SK-N-MC (cell line): ENCODE measurements around the gene RHEB.

ENCODE experiments used
- DNase-seq: peaks from one replicate; pipeline ENCODE4 v3.0.0-alpha.2; 2011; ENCODE audit warnings: low read depth, low spot score
- H3K27ac ChIP-seq: fragments of 200-600 bp; sonication (generic); 2 replicates; pipeline ENCODE4 v1.5.1; 2016; ENCODE audit warnings: mixed run types
- H3K36me3 ChIP-seq: fragments of 200-600 bp; sonication (generic); 2 replicates; pipeline ENCODE4 v1.6.1; 2017; ENCODE audit warnings: antibody characterized with exemption, low read length, mixed read lengths; ENCODE audit not compliant: insufficient read depth
- H3K4me3 ChIP-seq: fragments of 200-600 bp; sonication (generic); 2 replicates; pipeline ENCODE4 v1.5.1; 2016
- H3K9ac ChIP-seq: fragments of 200-600 bp; sonication (generic); 2 replicates; pipeline ENCODE4 v1.8.0; 2017; ENCODE audit warnings: mixed run types, mixed read lengths; ENCODE audit not compliant: insufficient read length
- H3K9me3 ChIP-seq: fragments of 200-600 bp; sonication (generic); 2 replicates; pipeline ENCODE4 v1.6.1; 2017; ENCODE audit warnings: low read depth, mild to moderate bottlenecking, antibody characterized with exemption, low read length, moderate library complexity, mixed read lengths
- EZH2 ChIP-seq: fragments of 200-600 bp; sonication (generic); IDR thresholded peaks from one replicate; pipeline ENCODE4 v1.6.1; 2017; ENCODE audit warnings: antibody characterized with exemption
- FOXP2 ChIP-seq: optimal IDR thresholded peaks from 2 replicates; pipeline ENCODE3; 2011; ENCODE audit warnings: mild to moderate bottlenecking, moderate library complexity; ENCODE audit not compliant: insufficient read depth; ENCODE audit errors: extremely low read length, control extremely low read depth
- POLR2AphosphoS5 ChIP-seq: IDR thresholded peaks from 2 replicates; pipeline ENCODE4 v1.6.1; 2012; ENCODE audit warnings: mild to moderate bottlenecking, low read depth, low read length, borderline replicate concordance

RHEB gene, protein sequence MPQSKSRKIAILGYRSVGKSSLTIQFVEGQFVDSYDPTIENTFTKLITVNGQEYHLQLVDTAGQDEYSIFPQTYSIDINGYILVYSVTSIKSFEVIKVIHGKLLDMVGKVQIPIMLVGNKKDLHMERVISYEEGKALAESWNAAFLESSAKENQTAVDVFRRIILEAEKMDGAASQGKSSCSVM

DNA sequence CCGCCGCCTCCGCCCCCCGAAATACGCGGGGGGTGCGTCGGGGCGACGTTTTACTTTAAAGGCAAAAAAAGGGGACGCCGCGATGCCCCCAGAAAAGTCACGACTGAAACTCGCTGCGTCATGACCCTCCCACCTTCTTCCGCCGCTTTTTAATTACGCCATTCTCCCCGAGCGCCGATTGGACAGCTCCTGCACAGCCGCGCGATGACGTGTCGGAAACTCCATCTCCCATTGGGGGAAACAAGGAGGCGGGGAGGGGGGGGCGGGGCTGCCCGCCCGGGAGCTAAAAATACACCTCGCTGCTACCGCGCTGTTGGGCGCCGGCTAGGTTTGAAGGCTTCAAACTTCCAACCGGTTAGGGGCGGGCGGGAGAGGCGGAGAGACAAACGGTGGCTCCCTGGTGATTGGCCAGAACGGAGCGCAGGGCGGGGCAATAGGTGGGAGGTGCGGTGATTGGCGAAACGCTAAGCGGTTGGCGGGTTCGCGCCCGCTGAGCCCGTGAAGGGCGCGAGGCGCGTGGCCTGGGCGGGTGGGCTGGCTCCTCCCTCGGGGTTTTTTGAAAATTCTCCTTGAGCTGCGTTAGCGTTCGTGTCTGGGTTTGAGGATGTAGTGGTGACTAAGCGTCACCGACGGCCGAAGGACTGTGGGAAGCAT is at the start of gene RHEB:
RHEB (minus strand) TSS at position 131 of the 654 bp plus-strand sequence. CDS start 384 bp downstream, outside the sequence.
- TF ChIP-seq EZH2 = no peak
- peak; percentile 30; the same call in 1 of the 2 replicates for TF ChIP-seq POLR2AphosphoS5
- H3K9ac ChIP-seq = peak within 1 kb of the TSS; percentile 89
- DNase-seq = peak; percentile 96
- peaks cover 13% of the 10 kb centered on the region; the same call in 1 of the 2 replicates for H3K9me3 ChIP-seq
- peak within 1 kb of the TSS; percentile 84 for H3K4me3 ChIP-seq
- peaks cover 19% of the 10 kb centered on the region for H3K36me3 ChIP-seq
- H3K27ac ChIP-seq = peak within 1 kb of the TSS; percentile 95

DNA sequence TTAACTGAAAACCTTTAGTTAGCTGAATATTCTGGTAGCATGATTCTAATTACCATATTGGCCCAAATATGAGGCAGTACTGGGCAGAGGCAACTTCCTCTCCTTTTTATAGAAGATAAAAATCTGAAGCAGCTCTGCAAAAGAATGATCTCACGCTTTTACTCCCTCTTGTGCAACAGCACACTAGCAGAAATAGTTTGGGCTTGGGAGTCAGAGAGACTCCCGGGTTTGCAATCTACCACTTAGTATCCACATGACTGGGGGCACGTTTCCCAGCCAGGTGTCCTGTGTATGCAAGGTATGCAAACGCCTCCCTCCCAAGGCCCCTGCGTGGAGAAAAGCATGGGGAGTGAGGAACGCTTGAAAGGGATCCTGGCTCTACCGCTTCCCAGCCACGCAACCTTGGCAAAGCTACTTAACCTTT is 47.2 kb upstream of the RHEB start:
- H3K9me3 ChIP-seq = no peaks in the 10 kb centered on the region
- no peak overlapping the region for H3K27ac ChIP-seq
- TF ChIP-seq POLR2AphosphoS5 (no peak), FOXP2 (no peak), EZH2 (no peak)
- H3K4me3 ChIP-seq = no peak overlapping the region
- peaks cover 9% of the 10 kb centered on the region; the same call in 1 of the 2 replicates for H3K36me3 ChIP-seq
- DNase-seq = peak; percentile 16
- H3K9ac ChIP-seq = peak overlapping the region; percentile 1

DNA sequence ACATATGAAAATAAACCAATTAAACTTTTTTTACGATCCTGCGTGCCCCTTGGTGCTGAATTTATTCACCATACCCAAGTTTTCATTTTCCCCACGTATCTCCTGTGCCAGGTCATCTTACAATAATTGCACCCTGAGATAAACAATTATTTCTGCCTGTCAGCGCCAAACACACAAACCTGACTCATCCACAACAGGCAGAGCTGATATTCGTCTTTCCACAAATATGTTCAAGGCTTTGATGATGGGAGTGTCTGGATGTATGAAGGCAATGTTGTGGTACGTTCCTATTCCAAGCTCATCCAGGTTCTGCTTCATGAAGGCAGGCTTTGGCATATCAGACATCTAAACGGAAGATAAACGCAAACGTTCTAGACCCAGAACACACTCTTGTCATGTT is 45.8 kb upstream of the RHEB start:
- H3K9me3 ChIP-seq = no peaks in the 10 kb centered on the region
- no peak overlapping the region for H3K9ac ChIP-seq
- no peak overlapping the region for H3K27ac ChIP-seq
- no peak overlapping the region for H3K4me3 ChIP-seq
- no peak for DNase-seq
- no peak for TF ChIP-seq EZH2
- TF ChIP-seq FOXP2 = no peak
- no peak for TF ChIP-seq POLR2AphosphoS5
- peaks cover 9% of the 10 kb centered on the region; the same call in 1 of the 2 replicates for H3K36me3 ChIP-seq

DNA sequence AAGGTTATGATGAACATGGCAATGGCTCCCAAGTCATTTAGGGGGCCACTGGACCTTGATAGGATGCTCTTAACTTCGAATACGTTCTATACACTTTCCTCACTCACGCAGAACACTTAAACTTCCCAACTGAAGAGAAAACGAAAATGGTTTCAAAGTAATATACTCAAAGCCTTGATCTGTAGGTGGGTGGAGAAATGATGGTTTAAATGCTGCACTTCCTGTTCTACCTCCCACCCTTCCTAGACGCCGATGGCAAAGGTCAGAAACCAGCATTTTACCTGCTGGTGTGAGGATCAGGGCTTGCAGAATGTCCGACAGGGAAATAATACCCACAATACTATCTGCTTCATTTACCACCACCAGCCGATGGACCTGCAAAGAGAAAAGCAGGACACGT is 40.5 kb upstream of the RHEB start:
- H3K27ac ChIP-seq = no peak overlapping the region
- no peaks in the 10 kb centered on the region for H3K9me3 ChIP-seq
- no peak for DNase-seq
- no peak overlapping the region for H3K9ac ChIP-seq
- H3K36me3 ChIP-seq = peaks cover 15% of the 10 kb centered on the region; the same call in 1 of the 2 replicates
- TF ChIP-seq FOXP2 (no peak), EZH2 (no peak), POLR2AphosphoS5 (no peak)
- no peak overlapping the region for H3K4me3 ChIP-seq

DNA sequence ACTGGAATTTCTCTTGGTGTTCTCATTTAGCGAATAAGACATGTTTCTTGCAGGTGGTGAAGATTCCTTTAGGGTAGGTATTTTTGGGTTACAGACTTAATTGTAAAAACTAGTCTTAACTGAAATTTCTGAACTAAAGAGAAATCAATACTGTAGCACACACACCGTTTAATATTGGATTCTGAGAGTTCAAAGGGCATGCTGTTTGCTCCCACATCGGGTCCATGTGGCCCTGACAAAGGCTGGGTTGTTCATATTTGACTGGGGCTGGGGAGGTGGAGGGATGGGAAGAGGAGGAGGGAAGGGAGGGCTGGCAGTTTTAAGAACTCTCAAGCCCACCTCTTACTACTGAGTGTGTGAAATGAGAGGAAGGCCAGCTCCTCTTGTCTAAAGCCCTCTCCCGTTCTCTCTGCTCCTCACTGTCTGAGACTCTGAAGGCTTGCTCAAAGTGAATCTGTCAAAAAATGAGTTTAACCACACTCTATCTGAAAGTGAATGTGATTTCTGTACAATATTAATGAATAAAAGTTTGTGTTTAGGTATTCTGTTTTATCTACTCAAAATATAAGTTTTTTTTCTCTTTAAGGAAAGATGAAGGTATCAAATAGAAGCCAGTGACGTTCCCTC is 40.0 kb upstream of the RHEB start:
- no peak for DNase-seq
- Histone ChIP-seq H3K27ac (no peak overlapping the region), H3K36me3 (peaks cover 15% of the 10 kb centered on the region; the same call in 1 of the 2 replicates), H3K4me3 (no peak overlapping the region), H3K9ac (no peak overlapping the region), H3K9me3 (no peaks in the 10 kb centered on the region)
- TF ChIP-seq FOXP2 = no peak
- no peak for TF ChIP-seq EZH2
- no peak for TF ChIP-seq POLR2AphosphoS5

DNA sequence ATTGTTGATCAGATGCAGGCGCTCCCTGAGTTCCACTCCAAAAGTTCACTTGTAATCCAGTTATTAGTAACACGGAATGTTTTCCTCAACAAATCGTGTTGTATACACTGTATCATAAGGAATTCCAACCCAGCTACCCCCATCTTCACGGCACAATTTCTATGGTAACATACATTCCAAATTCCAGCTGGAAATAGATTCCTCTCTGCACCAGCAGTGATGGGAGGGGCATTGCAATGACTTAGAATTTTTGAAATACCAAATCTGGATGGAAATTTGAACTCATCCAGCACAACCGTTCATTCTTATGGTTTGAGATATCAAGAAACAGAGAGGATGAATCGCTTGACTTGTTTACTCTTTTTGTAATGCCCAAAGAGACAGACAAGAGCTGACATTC is 38.9 kb upstream of the RHEB start:
- H3K9ac ChIP-seq = no peak overlapping the region
- no peak overlapping the region for H3K4me3 ChIP-seq
- H3K36me3 ChIP-seq = peaks cover 7% of the 10 kb centered on the region; the same call in 1 of the 2 replicates
- H3K9me3 ChIP-seq = no peaks in the 10 kb centered on the region
- DNase-seq = no peak
- H3K27ac ChIP-seq = no peak overlapping the region
- no peak for TF ChIP-seq FOXP2
- TF ChIP-seq POLR2AphosphoS5 = no peak
- TF ChIP-seq EZH2 = no peak

DNA sequence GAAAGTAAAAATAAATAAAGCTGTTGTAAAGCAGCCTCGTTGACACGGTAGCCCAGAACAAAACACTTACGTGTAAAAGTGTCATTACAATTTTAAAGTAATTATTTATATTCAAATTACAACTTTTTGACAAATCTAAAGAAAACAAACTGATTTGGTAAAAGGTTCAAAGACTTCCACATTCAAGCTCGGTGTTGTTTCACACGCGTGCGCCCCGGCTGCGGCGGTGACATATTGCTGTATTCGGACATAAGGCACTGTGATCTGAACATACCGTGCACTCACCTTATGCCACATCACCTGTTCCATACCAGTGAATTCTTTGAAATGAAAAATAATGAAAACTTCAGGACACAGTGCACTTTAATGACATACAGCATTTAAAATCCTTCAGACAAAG is 36.9 kb upstream of the RHEB start:
- TF ChIP-seq POLR2AphosphoS5 (no peak), FOXP2 (no peak), EZH2 (no peak)
- Histone ChIP-seq H3K9me3 (no peaks in the 10 kb centered on the region), H3K4me3 (no peak overlapping the region), H3K36me3 (peaks cover 5% of the 10 kb centered on the region; the same call in 1 of the 2 replicates), H3K9ac (no peak overlapping the region), H3K27ac (no peak overlapping the region)
- no peak for DNase-seq

DNA sequence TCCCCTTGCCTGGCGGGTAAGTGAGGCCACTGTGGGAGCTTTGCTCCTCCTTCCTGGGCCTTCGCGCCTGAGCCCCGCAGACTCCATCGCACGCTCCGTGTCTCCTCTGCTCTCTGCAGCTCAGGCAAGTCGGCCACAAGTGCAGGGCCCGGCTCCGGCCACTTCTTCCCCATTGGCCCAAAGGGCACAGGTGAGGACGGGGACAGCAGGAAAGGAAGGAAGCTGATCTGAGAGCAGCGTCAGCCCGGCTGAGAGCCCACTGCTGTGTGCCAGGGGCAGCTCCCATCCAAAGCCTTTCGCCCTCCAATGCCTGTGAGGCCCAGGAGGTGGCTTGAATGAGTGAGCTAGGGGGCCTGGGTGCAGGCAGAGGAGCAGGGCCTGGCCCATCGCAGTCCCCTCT is 33.7 kb upstream of the RHEB start:
- no peak overlapping the region for H3K27ac ChIP-seq
- peaks cover 3% of the 10 kb centered on the region; the same call in 1 of the 2 replicates for H3K9me3 ChIP-seq
- no peaks in the 10 kb centered on the region for H3K36me3 ChIP-seq
- no peak for TF ChIP-seq POLR2AphosphoS5
- TF ChIP-seq FOXP2 = no peak
- H3K4me3 ChIP-seq = no peak overlapping the region
- H3K9ac ChIP-seq = no peak overlapping the region
- DNase-seq = no peak
